HepG2 (cell line): Measurements from ENCODE around the gene PLEKHG5. TPM values are rescaled to one million over a fixed set of nuclear protein-coding genes. Genes with fewer than 3 reads are reported as not detected.

ENCODE experiments used
- KAT8 ChIP-seq: IDR thresholded peaks from 2 replicates; pipeline ENCODE4 v1.6.1; 2016; ENCODE audit warnings: missing genetic modification reagents, missing compliant biosample characterization
- MAFF ChIP-seq: IDR thresholded peaks from 2 replicates; pipeline ENCODE4 v1.6.1; 2011; ENCODE audit warnings: low read depth, low read length, improper control_type of control experiment
- NAIF1 ChIP-seq: sonication (generic); formaldehyde crosslinking; IDR thresholded peaks from 2 replicates; pipeline ENCODE4 v1.5.0; 2020; ENCODE audit warnings: mild to moderate bottlenecking, missing genetic modification reagents, borderline replicate concordance
- NR2F2 ChIP-seq: IDR thresholded peaks from 2 replicates; pipeline ENCODE4 v1.6.1; 2012; ENCODE audit warnings: low read depth, inconsistent platforms, borderline replicate concordance
- XBP1 ChIP-seq: sonication (generic); formaldehyde crosslinking; IDR thresholded peaks from 2 replicates; pipeline ENCODE4 v1.5.0; 2020; ENCODE audit warnings: missing genetic modification reagents
- ZFYVE20 ChIP-seq: sonication (generic); formaldehyde crosslinking; IDR thresholded peaks from 2 replicates; pipeline ENCODE4 v1.8.0; 2023; ENCODE audit warnings: low read depth, mild to moderate bottlenecking, moderate library complexity, missing genetic modification reagents, borderline replicate concordance
- ZNF256 ChIP-seq: sonication (generic); formaldehyde crosslinking; conservative IDR thresholded peaks from 2 replicates; pipeline ENCODE4 v1.4.0; 2020; ENCODE audit warnings: missing genetic modification reagents
- ZNF263 ChIP-seq: sonication (generic); formaldehyde crosslinking; IDR thresholded peaks from 2 replicates; pipeline ENCODE4 v1.4.0; 2020; ENCODE audit warnings: missing genetic modification reagents
- ZNF343 ChIP-seq: sonication (generic); formaldehyde crosslinking; IDR thresholded peaks from 2 replicates; pipeline ENCODE4 v1.4.0; 2020; ENCODE audit warnings: mild to moderate bottlenecking, missing genetic modification reagents
- ZNF432 ChIP-seq: sonication (generic); formaldehyde crosslinking; IDR thresholded peaks from 2 replicates; pipeline ENCODE4 v1.5.0; 2020; ENCODE audit warnings: missing genetic modification reagents, mild to moderate bottlenecking, borderline replicate concordance
- ZNF563 ChIP-seq: sonication (generic); formaldehyde crosslinking; IDR thresholded peaks from 2 replicates; pipeline ENCODE4 v1.8.0; 2022; ENCODE audit warnings: mild to moderate bottlenecking, moderate library complexity, missing genetic modification reagents
- ZNF761 ChIP-seq: sonication (generic); formaldehyde crosslinking; conservative IDR thresholded peaks from 2 replicates; pipeline ENCODE4 v1.4.0; 2020; ENCODE audit warnings: mild to moderate bottlenecking, missing genetic modification reagents
- polyA plus RNA-seq, 8 experiments: library from polyadenylated mRNA; depleted of rRNA in 3 of 8; stranded (reverse) in 7 of 8; unstranded in 1 of 8; fragments of >200 nt; fragmentation: Illumina TruSeq in 4 of 8; extraction: Trizol in 4 of 8; gene quantifications; 2 replicates each; pipeline versions ENCODE4 v1.2.1 to v1.2.3, GENCODE V29; 2011 to 2016; ENCODE audit warnings: low read depth in 4 of 8, missing spikeins in 1 of 8, mixed read lengths in 1 of 8; ENCODE audit not compliant: insufficient read depth in 1 of 8
- total RNA-seq, 5 experiments: library from RNA; depleted of rRNA; stranded (reverse); fragments of >200 nt; fragmentation: Illumina TruSeq; extraction: Trizol; gene quantifications; 2 replicates each; pipeline ENCODE4 v1.2.3, GENCODE V29; 2016; ENCODE audit warnings: low read depth in 1 of 5
- TF ChIP-seq, protein P1 (sequence below): sonication (generic); formaldehyde crosslinking; IDR thresholded peaks from 2 replicates; pipeline ENCODE4 v1.5.0; 2020; ENCODE audit warnings: mild to moderate bottlenecking, missing genetic modification reagents
- TF ChIP-seq, protein P2 (sequence below): sonication (generic); formaldehyde crosslinking; IDR thresholded peaks from 2 replicates; pipeline ENCODE4 v1.5.0; 2020; ENCODE audit warnings: mild to moderate bottlenecking, missing genetic modification reagents, borderline replicate concordance
- TF ChIP-seq, protein P3 (sequence below): sonication (generic); formaldehyde crosslinking; IDR thresholded peaks from 2 replicates; pipeline ENCODE4 v1.4.0; 2020; ENCODE audit warnings: missing genetic modification reagents
- TF ChIP-seq, protein P4 (sequence below), 2 experiments: sonication (generic) in 1 of 2; formaldehyde crosslinking in 1 of 2; IDR thresholded peaks; 2 replicates each; pipeline versions ENCODE4 v1.4.0 to v1.6.1; 2018 to 2020; ENCODE audit warnings: missing genetic modification reagents in 2 of 2, borderline replicate concordance in 1 of 2, low read depth in 1 of 2, mild to moderate bottlenecking in 1 of 2, missing biosample characterization in 1 of 2

The PLEKHG5 gene
- total and polyA plus RNA-seq, 2 of the 13 experiments (the other 11 are each of a cell fraction or from before 2014, with no cell fraction given): 1.9 to 3.5 TPM

DNA sequence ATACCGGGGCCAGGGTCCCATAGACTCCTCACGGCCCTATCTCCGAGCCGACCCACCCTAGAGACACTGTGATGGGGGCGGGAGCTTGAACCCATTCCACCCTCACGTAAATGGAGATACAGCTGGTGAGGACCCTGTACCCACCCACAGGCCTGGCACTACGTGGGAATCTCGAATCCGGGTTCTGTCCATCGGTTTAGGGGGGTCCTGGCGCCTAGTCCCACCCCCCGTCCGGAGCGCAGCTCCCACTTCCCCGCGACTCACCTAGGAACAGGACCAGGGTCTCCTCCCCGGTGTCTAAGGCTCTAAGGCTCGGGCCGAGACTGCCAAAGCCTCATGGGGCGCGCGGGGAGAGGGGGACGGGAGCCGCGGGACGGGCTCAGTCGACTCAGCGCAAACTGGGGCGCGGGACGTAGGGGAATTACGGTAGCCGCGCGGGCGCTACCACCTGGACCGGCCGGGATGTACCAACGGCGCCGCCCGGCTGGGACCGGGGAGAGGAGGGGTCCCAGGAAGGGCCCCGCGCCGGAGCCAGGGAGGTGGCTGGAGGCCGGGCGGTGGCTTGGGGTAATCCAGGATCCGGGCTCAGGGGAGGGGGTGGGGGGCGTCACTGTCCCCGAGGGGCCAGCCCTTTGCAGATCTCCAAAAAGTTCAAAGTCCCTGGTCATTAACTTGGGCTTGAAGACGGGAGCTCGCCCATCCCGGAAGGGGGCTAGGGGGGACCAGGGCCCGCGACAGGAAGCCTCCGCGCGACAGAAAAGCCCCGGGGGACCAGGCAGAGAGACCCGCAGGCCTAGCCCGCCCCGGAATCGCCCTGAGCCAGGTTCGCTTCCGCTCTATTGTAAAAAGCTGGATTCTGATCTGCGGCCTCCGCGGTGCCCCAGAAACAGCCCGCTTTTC, 1.0 kb downstream of the PLEKHG5 start (continued):
- TF ChIP-seq, protein P1, sequence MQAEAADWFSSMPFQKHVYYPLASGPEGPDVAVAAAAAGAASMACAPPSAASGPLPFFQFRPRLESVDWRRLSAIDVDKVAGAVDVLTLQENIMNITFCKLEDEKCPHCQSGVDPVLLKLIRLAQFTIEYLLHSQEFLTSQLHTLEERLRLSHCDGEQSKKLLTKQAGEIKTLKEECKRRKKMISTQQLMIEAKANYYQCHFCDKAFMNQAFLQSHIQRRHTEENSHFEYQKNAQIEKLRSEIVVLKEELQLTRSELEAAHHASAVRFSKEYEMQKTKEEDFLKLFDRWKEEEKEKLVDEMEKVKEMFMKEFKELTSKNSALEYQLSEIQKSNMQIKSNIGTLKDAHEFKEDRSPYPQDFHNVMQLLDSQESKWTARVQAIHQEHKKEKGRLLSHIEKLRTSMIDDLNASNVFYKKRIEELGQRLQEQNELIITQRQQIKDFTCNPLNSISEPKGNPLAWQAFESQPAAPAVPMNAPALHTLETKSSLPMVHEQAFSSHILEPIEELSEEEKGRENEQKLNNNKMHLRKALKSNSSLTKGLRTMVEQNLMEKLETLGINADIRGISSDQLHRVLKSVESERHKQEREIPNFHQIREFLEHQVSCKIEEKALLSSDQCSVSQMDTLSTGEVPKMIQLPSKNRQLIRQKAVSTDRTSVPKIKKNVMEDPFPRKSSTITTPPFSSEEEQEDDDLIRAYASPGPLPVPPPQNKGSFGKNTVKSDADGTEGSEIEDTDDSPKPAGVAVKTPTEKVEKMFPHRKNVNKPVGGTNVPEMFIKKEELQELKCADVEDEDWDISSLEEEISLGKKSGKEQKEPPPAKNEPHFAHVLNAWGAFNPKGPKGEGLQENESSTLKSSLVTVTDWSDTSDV (CRISPR knock-in tag): 0 out of 2 replicates have a peak, but pooled peaks have one; percentile 17
- TF ChIP-seq ZNF563 (CRISPR knock-in tag) (peak; percentile 68; the same call in 1 of the 2 replicates), NR2F2 (peak; percentile 19; the same call in 1 of the 2 replicates), ZNF432 (CRISPR knock-in tag) (peak; percentile 12; the same call in 1 of the 2 replicates), KAT8 (CRISPR knock-in tag) (peak; percentile 44; the same call in 1 of the 2 replicates), ZNF343 (CRISPR knock-in tag) (0 out of 2 replicates have a peak, but pooled peaks have one; percentile 87), MAFF (peak; percentile 1; the same call in 1 of the 2 replicates), NAIF1 (0 out of 2 replicates have a peak, but pooled peaks have one; percentile 41), ZNF263 (peak; percentile 14; the same call in 1 of the 2 replicates), XBP1 (no peak), ZFYVE20 (CRISPR knock-in tag) (no peak), ZNF256 (CRISPR knock-in tag) (no peak), ZNF761 (CRISPR knock-in tag) (peak; percentile 75; the same call in 1 of the 2 replicates)
- TF ChIP-seq, protein P2, sequence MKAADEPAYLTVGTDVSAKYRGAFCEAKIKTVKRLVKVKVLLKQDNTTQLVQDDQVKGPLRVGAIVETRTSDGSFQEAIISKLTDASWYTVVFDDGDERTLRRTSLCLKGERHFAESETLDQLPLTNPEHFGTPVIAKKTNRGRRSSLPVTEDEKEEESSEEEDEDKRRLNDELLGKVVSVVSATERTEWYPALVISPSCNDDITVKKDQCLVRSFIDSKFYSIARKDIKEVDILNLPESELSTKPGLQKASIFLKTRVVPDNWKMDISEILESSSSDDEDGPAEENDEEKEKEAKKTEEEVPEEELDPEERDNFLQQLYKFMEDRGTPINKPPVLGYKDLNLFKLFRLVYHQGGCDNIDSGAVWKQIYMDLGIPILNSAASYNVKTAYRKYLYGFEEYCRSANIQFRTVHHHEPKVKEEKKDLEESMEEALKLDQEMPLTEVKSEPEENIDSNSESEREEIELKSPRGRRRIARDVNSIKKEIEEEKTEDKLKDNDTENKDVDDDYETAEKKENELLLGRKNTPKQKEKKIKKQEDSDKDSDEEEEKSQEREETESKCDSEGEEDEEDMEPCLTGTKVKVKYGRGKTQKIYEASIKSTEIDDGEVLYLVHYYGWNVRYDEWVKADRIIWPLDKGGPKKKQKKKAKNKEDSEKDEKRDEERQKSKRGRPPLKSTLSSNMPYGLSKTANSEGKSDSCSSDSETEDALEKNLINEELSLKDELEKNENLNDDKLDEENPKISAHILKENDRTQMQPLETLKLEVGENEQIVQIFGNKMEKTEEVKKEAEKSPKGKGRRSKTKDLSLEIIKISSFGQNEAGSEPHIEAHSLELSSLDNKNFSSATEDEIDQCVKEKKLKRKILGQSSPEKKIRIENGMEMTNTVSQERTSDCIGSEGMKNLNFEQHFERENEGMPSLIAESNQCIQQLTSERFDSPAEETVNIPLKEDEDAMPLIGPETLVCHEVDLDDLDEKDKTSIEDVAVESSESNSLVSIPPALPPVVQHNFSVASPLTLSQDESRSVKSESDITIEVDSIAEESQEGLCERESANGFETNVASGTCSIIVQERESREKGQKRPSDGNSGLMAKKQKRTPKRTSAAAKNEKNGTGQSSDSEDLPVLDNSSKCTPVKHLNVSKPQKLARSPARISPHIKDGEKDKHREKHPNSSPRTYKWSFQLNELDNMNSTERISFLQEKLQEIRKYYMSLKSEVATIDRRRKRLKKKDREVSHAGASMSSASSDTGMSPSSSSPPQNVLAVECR (CRISPR knock-in tag): peak; percentile 77
- TF ChIP-seq, protein P3, sequence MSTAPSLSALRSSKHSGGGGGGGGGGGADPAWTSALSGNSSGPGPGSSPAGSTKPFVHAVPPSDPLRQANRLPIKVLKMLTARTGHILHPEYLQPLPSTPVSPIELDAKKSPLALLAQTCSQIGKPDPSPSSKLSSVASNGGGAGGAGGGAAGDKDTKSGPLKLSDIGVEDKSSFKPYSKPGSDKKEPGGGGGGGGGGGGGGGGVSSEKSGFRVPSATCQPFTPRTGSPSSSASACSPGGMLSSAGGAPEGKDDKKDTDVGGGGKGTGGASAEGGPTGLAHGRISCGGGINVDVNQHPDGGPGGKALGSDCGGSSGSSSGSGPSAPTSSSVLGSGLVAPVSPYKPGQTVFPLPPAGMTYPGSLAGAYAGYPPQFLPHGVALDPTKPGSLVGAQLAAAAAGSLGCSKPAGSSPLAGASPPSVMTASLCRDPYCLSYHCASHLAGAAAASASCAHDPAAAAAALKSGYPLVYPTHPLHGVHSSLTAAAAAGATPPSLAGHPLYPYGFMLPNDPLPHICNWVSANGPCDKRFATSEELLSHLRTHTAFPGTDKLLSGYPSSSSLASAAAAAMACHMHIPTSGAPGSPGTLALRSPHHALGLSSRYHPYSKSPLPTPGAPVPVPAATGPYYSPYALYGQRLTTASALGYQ (CRISPR knock-in tag): 0 out of 2 replicates have a peak, but pooled peaks have one; percentile 18
- TF ChIP-seq, protein P4, sequence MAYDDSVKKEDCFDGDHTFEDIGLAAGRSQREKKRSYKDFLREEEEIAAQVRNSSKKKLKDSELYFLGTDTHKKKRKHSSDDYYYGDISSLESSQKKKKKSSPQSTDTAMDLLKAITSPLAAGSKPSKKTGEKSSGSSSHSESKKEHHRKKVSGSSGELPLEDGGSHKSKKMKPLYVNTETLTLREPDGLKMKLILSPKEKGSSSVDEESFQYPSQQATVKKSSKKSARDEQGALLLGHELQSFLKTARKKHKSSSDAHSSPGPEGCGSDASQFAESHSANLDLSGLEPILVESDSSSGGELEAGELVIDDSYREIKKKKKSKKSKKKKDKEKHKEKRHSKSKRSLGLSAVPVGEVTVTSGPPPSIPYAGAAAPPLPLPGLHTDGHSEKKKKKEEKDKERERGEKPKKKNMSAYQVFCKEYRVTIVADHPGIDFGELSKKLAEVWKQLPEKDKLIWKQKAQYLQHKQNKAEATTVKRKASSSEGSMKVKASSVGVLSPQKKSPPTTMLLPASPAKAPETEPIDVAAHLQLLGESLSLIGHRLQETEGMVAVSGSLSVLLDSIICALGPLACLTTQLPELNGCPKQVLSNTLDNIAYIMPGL (CRISPR knock-in tag; IDR thresholded peaks at IDR 0.05; ENCODE audit: borderline replicate concordance in 1 of 2, low read depth in 1 of 2): peak; percentile 85 to 96
